Measurements from ENCODE around the gene EPHB6. TPM values are rescaled to one million over a fixed set of nuclear protein-coding genes. Genes with fewer than 3 reads are reported as not detected.
A peak's percentile ranks its signal among the peaks of the same experiment; 100 is the strongest.

Gene EPHB6
- total RNA-seq, 2 experiments from 2014 or later = 50.7 to 55.8 TPM

GRCh38 chr7:142853739-142854371 lies 1.0 kb upstream of the EPHB6 start:
- Histone ChIP-seq H3K4me1 (ENCODE audit: insufficient read depth, low read length) (peaks cover 30% of the 10 kb centered on the region), H3K4me3 (ENCODE audit: low read length) (peak overlapping the region; percentile 87), H3K27me3 (ENCODE audit: control insufficient read depth in 1 of 2, insufficient read depth in 2 of 2, low read length in 2 of 2) (no peaks in the 10 kb centered on the region), H3K9me3 (ENCODE audit: control insufficient read depth in 1 of 2, insufficient read depth in 1 of 2, low read length in 2 of 2) (no peaks in the 10 kb centered on the region), H3K27ac (ENCODE audit: low read depth in 1 of 2, low read length in 2 of 2) (peak overlapping the region; percentile 24 to 41), H3K36me3 (ENCODE audit: insufficient read depth, low read length) (no peaks in the 10 kb centered on the region)
- Mint-ChIP-seq H3K36me3 (ENCODE audit: low read depth) (peaks cover 11% of the 10 kb centered on the region), H3K4me1 (ENCODE audit: low read depth) (peaks cover 52% of the 10 kb centered on the region), H3K27me3 (no peaks in the 10 kb centered on the region), H3K4me3 (peak overlapping the region; percentile 95), H3K27ac (peak overlapping the region; percentile 85), H3K9me3 (no peaks in the 10 kb centered on the region)
- ATAC-seq (ENCODE audit: poor library complexity) (peak; percentile 82), DNase-seq (peak; percentile 44 to 83 (median 60))
- ChIA-PET POLR2A (interaction anchor here (0.6 to 3.5 kb wide), 17 partner anchors 9 to 527 kb away, joined by 3 to 40 read pairs (median 5); no protein-coding TSS in a partner anchor), CTCF (interaction anchor here (0.7 to 2.2 kb wide), 13 partner anchors 9 to 508 kb away, joined by 3 to 11 read pairs (median 3); no protein-coding TSS in a partner anchor)
- intact Hi-C loops (cut with DNase I, micrococcal nuclease) = loop anchor here (1.0 to 10.0 kb wide), 8 partner anchors 13 to 531 kb away; partner anchors contain the start of genes CASP2 (in 1 of the 2), TMEM139 (in 1 of the 2) and ZYX (in 1 of the 2)
- TF ChIP-seq CTCF (IDR thresholded peaks at IDR 0.05) = peak; percentile 90

- Mint-ChIP-seq H3K9me3 (no peaks in the 10 kb centered on the region), H3K36me3 (ENCODE audit: low read depth) (peaks cover 11% of the 10 kb centered on the region), H3K27ac (peak overlapping the region; percentile 46), H3K4me3 (peak overlapping the region; percentile 93), H3K4me1 (ENCODE audit: low read depth) (peaks cover 62% of the 10 kb centered on the region), H3K27me3 (no peaks in the 10 kb centered on the region)
- POLR2A ChIA-PET = interaction anchor here (0.9 to 3.5 kb wide), 14 partner anchors 9 to 516 kb away, joined by 3 to 40 read pairs (median 5); no protein-coding TSS in a partner anchor
- CTCF ChIA-PET = interaction anchor here (1.1 to 2.2 kb wide), 6 partner anchors 10 to 509 kb away, joined by 3 to 11 read pairs (median 4); no protein-coding TSS in a partner anchor
- Histone ChIP-seq H3K4me3 (ENCODE audit: low read length) (peak overlapping the region; percentile 57), H3K27me3 (ENCODE audit: control insufficient read depth in 1 of 2, insufficient read depth in 2 of 2, low read length in 2 of 2) (no peaks in the 10 kb centered on the region), H3K27ac (ENCODE audit: low read depth in 1 of 2, low read length in 2 of 2) (no peak overlapping the region), H3K9me3 (ENCODE audit: control insufficient read depth in 1 of 2, insufficient read depth in 1 of 2, low read length in 2 of 2) (no peaks in the 10 kb centered on the region), H3K36me3 (ENCODE audit: insufficient read depth, low read length) (no peaks in the 10 kb centered on the region), H3K4me1 (ENCODE audit: insufficient read depth, low read length) (peaks cover 30% of the 10 kb centered on the region)
- no peak for ATAC-seq (ENCODE audit: poor library complexity)
- DNase-seq = peak in 2 of 14 experiments; percentile 15 to 20
- TF ChIP-seq CTCF (IDR thresholded peaks at IDR 0.05) = no peak
- intact Hi-C loops (cut with DNase I, micrococcal nuclease) = loop anchor here (2.0 to 10.0 kb wide), 4 partner anchors 148 to 530 kb away; partner anchors contain the start of genes CASP2 (in 1 of the 2), TMEM139 (in 1 of the 2) and ZYX (in 1 of the 2)
Measured at GRCh38 chr7:142855114-142855743, 353 bp downstream of the EPHB6 start.

DNA sequence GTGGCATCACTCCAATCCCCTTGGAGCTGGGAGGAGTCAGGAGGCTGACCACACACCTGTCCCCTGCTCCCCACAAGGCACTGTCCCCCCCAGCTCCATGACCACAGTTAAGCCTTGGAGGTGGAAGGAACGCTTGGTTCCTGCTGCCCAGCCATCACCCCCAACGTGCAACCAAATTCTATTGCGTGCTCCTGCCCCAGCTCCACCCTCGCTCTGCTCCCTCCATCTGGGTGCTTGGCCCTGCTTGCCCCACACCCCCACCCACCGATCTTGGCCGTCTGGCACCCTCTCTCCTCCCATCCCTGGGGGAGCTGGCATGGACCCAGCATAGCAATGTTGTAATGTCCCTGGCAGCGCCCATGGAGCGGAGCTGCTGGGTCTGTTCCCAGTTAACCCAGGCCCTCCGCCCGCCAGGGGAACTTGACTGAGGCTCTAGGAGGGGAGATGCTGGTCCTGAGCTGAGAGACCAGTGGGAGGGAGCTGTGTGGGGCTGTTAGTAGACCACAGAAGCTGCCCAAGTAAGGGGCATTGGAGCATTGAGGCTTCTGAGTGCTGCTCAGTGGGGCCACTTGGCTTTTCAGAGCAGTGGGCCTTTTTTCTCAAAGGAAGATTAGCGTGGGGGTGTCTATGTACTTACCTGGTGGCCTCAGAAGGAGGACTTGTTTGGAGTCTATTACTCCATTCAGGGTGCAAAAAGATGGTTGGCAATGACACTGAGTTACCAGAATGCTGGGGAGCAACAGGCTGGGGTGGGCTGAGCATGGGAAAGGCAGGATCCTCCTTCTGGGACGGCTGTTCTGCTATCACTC lies 1.1 kb downstream of the EPHB6 start:
- no peak for TF ChIP-seq CTCF (IDR thresholded peaks at IDR 0.05)
- peak in 1 of 14 experiments; percentile 25 for DNase-seq
- no peaks in the 10 kb centered on the region for H3K9me3 ChIP-seq (ENCODE audit: control insufficient read depth in 1 of 2, insufficient read depth in 1 of 2, low read length in 2 of 2)
- Mint-ChIP-seq H3K27ac (peak overlapping the region; percentile 46), H3K36me3 (ENCODE audit: low read depth) (peaks cover 11% of the 10 kb centered on the region), H3K27me3 (no peaks in the 10 kb centered on the region), H3K9me3 (no peaks in the 10 kb centered on the region), H3K4me3 (peak overlapping the region; percentile 93), H3K4me1 (ENCODE audit: low read depth) (peaks cover 63% of the 10 kb centered on the region)
- CTCF ChIA-PET = interaction anchor here (1.1 to 1.5 kb wide), 2 partner anchors 10 to 148 kb away, joined by 3 to 4 read pairs; no protein-coding TSS in a partner anchor
- no peak for ATAC-seq (ENCODE audit: poor library complexity)
- POLR2A ChIA-PET = interaction anchor here (0.6 to 3.5 kb wide), 8 partner anchors 9 to 215 kb away, joined by 3 to 40 read pairs (median 10); no protein-coding TSS in a partner anchor
- no peaks in the 10 kb centered on the region for H3K27me3 ChIP-seq (ENCODE audit: control insufficient read depth in 1 of 2, insufficient read depth in 2 of 2, low read length in 2 of 2)
- no peak overlapping the region for H3K27ac ChIP-seq (ENCODE audit: low read depth in 1 of 2, low read length in 2 of 2)
- H3K4me1 ChIP-seq (ENCODE audit: insufficient read depth, low read length) = peaks cover 30% of the 10 kb centered on the region
- H3K36me3 ChIP-seq (ENCODE audit: insufficient read depth, low read length) = peaks cover 4% of the 10 kb centered on the region
- H3K4me3 ChIP-seq (ENCODE audit: low read length) = peak overlapping the region; percentile 57
- intact Hi-C loops (cut with DNase I, micrococcal nuclease) = loop anchor here (2.0 to 10.0 kb wide), 4 partner anchors 147 to 529 kb away; partner anchors contain the start of genes CASP2 (in 1 of the 2), TMEM139 (in 1 of the 2) and ZYX (in 1 of the 2)

All from CD4-positive, alpha-beta T cell (primary cell).